Amniotic epithelial cell (primary cell): ENCODE results near the gene GRIFIN.

Experiments used
- DNase-seq: peaks from one replicate; pipeline ENCODE4 v3.0.0-alpha.2; 2010; ENCODE audit warnings: low read depth

The GRIFIN gene

GRCh38 chr7:2432910-2433712, 43.1 kb downstream of the GRIFIN start:
- DNase-seq = no peak

GRCh38 chr7:2431260-2431867, 44.8 kb downstream of the GRIFIN start:
- no peak for DNase-seq

GRCh38 chr7:2425749-2426148, 50.4 kb downstream of the GRIFIN start:
- DNase-seq = no peak
